DMS 273 treated with DMSO at 0.1 percent for 48 hours (cell line): ENCODE measurements around the gene ZNF764.
"Not testable (repeated sequence)": the region's sequence is repeated elsewhere in the genome, so short reads cannot be mapped to it uniquely, and the experiment has no call there.

Experiments
- DNase-seq: peaks from one replicate; lab custom pipeline; 2025; lab: John Stamatoyannopoulos, UW

The ZNF764 gene

GRCh38 chr16:30527635-30528178 lies 30.5 kb downstream of the ZNF764 start:
- no peak for DNase-seq

- DNase-seq = peak; percentile 96
These were observed 31.1 kb downstream of the ZNF764 start for GRCh38 chr16:30526823-30527634.

DNA sequence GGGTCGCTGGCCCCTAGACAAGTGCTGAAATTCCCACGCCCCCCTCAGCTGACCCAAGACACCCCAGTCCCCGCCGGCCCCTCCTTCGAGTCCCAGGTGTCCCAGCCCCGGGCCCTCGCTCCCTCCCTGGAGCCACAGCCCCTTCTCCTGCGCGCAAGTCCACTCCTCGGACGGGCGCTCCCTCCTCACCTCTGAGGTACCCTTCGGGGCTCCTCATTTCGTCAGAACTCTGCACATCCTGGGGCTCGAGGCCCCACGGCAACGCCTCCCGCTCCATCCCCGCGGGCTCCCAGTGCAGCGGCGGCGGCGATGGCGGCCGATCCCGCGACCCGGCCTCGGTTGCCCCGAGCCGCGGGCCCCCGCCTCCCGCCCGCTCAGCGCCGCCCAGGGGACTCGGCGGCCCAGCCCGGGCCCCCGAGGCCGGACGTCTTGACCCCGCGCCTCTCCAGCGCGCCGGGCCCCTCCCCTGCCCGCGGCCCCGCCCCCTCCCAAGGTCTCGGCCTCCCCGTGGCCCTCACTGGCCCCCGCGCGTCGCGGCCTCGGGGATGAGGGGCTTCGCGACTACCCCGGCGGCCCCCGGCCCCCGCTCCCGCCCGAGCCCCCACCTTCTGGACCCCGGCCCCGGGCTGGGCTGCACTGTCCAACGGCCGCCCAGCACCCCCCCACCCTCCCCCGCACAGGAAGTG lies 31.9 kb downstream of the ZNF764 start, which contains the start of gene ZNF768:
TSS of gene ZNF768 (minus strand) at position 430 of the 686 bp plus-strand sequence. CDS start at position 277, 153 bp downstream.
- DNase-seq = no peak

DNA sequence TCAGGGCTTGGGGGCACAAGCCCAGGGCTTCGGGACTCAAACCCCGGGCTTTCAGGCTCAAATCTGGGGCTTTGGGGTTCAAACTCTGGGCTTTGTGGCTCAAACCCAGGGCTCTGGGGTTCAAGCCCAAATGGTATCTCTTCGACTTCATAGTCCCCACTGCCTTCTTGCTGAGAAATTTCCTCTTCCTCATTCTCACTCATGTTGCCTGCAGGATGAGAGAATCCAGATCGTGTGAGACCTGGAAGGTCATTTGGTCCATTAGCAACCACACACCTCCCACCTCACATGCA lies 32.4 kb downstream of the ZNF764 start:
- no peak for DNase-seq

DNA sequence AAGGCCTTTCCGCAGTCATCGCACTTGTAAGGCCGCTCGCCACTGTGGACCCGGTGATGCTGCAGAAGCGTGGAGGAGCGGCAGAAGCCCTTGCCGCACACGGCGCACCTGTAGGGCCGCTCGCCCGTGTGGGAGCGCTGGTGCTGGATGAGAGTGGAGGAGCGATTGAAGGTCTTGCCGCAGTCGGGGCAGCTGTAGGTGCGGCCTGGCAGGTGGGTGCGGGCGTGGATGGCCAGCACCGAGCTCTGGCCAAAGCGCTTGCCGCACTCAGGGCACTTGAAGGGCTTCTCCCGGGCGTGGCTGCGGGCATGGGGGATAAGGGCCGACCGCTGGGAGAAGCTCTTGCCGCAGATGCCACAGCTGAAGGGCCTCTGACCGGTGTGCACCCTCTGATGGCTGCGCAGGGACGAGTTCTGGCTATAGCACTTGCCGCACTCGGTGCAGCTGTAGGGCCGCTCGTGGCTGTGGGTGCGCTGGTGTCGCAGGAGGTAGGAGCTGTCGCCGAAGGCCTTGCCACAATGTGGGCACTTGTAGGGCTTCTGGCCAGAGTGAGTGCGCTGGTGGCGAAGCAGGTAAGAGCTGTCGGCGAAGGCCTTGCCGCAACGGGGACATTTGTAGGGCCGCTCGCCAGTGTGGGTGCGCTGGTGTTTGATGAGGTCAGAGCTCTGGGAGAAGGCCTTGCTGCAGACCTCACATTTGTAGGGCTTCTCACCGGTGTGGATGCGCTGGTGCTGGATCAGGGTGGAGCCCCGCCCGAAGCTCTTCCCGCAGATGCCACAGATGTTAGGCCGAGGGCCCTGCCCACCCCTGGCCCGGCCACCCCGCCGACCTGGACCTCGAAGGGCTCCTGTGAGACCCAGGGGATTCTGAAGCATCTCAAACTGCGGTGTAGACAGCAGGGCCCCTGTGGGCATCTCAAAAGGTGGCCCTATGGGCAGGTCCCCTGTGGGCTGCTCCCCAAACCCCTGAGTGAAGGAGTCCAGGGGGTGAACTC lies 33.3 kb downstream of the ZNF764 start:
- DNase-seq = no peak

DNA sequence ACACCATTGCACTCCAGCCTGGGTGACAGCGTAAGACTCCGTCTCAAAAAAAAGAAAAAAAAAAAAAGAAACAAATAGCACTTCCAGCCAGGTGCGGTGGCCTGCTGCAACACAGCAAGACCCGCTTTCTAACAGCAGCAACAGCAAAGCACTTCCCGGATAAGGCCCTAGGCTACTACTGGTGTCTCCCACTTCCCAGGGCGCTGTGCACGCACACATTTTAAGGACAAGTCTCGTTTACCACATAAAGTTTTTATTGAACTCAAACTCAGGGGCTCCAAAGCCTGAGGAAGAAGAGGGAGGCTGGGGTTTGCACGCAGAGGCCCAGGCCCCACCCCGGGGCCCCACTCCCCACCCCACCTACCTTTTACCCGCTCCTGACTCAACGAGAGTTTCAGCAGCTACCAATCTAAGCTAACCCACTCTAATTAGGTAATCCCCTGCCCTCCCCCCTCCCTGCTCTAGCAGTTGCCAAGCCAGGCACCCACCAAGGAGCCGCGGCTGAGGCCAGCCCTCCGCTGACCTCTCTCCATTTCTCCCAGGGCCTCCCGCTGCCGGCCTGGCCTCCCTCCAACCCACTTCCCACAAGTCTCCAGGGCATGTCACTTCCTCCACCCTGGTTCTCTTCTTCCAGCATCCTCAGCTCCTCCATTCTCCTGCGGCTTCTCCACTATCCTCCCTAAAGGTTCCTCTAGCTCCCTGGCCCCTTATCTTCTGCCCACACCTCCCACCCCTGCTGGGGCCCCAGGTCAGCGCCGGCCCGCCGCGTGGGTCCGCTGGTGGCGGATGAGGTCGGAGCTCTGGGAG lies 34.2 kb downstream of the ZNF764 start:
- no peak for DNase-seq

DNA sequence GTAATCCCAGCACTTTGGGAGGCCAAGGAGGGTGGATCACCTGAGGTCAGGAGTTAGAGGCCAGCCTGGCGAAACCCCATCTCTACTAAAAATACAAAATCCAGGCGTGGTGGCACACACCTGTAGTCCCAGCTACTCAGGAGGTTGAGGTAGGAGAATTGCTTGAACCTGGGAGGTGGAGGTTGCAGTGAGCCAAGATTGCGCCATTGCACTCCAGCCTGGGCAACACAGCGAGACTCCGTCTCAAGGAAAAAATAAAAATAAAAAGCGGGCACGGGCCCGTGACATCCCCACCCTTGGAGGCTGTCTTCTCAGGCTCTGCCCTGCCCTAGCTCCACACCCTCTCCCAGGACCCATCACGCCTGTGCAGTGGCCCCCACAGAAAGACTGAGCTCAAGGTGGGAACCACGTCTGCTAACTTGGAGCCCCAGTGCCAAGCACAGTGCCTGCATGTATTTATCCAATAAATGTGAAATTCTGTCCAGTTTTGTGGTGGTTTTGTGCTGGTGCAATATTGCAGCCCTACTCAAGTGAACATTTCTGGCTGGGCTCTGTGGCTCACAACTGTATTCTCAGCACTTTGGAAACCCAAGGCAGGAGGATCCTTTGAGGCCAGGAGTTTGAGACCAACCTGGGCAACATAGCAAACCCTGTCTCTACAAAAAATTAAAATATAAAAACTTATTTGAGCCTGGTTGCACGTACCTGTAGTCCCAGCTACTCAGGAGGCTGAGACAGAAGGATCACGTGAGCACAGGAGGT lies 35.3 kb downstream of the ZNF764 start:
- DNase-seq = not testable (repeated sequence)

DNA sequence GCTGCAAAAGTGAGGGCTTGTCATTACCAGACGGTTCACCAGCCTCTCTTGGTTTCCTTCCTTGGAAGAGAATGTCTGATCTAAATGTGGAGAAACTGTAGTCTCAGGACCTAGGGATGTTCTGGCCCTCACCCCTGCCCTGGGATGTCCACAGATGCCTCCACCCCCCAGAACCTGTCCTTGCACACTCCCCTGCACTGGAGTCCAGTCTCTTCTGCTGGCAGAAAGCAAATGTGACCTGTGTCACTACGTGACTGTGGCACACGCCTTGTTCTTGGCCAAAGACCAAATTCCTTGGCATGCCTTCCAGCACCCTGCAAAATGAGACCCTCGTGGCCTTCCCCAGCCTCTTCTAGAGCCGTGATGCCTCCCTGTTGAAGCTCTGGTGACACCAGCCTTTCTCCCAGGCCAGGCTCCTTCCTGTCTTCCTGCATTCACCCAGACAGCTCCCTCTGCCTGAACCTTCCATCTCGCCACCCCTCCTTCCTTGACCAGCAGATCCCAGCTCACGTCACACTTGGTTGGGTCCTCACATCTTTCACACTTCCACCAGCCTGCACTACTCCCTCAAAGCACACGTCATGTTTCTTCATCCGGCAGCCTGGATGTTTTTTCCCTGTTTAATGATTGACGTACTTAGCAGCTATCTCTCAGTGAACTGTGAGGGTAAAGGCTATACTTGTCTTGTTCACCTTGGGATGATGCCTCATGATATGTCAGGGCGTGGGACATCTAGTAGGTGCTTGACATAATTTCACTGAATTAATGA lies 36.1 kb downstream of the ZNF764 start:
- DNase-seq = no peak

- DNase-seq = no peak
These were observed 36.7 kb downstream of the ZNF764 start for GRCh38 chr16:30521476-30521872.

DNA sequence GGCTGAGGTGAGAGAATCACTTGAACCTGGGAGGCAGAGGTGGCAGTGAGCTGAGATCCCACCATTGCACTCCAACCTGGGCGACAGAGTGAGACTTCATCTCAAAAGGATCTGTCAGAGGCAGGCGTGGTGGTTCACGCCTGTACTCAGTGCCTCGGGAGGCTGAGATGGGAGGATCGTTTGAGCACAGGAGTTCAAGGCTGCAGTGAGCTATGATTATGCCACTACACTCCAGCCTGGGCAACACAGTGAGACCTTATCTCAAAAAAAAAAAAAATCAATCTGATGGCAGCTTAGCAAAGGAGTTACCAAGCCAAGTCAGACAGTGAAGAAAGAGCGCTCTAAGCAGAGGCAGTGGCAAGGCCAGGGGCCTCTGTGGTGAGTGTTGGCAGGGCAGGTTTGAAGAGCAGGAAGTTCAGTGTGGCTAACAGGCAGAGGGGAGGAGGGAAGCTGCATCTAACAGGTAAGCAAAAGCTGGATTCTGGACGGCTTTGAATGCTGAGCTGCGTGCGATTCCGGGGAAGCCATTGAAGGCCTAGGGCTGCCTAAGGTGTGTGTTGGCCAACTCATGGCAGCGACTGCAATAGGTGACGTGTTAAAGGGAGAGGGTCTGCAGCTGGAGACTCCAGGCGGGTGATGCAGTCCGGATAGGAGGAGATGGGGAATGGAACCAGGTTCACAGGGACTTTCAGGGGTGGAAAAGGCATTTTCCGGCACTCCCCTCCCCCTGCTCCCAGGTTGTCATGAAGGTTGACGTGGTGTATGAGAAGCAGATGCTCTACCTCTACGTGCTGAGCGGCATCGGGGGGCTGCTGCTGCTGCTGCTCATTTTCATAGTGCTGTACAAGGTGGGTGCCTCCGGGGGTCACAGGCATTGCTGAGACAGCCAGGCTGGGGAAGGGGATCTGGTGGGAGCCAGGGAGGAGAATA lies 38.8 kb downstream of the ZNF764 start:
- no peak for DNase-seq

- DNase-seq = no peak
These were observed 39.6 kb downstream of the ZNF764 start for GRCh38 chr16:30518552-30518951.

DNA sequence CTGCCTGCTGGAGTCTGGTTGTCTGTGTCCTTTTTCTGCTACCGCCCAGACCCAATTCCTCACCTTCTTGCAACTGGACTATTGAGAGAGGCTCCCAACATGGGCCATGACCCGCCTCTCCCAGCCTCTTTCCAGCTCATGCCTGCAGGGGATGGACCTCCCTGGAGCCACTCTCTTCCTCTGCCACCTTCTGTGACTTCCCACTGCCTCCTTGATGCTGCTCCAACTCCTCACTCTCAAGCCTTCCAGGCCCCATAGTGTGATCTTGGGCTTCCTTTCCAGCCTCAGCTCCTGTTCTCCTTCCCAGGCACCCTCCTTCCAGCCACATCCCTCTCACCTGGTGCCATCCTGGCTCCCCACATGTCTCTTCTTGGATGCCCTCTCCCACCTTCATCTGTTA lies 42.9 kb downstream of the ZNF764 start:
- DNase-seq = no peak

DNA sequence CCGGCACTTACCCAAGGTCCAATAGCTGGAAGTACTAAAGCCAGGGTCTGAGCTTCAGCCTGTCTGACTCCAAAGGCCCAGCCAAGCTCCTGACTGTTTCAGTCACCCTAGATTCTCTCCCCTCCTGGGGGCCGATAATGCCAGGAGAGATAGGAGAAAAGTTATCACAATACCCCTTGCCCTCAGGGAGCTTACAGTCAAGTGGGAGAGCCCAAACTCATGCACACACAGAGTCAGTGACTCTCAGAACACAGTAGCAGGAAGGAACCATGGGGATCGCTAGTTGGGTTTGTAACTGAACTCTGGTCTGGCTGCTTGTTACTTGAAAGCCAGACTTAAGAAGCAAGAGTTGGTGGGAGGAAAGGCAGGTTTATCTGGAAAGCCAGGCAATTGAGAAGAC lies 46.7 kb downstream of the ZNF764 start:
- DNase-seq = no peak

DNA sequence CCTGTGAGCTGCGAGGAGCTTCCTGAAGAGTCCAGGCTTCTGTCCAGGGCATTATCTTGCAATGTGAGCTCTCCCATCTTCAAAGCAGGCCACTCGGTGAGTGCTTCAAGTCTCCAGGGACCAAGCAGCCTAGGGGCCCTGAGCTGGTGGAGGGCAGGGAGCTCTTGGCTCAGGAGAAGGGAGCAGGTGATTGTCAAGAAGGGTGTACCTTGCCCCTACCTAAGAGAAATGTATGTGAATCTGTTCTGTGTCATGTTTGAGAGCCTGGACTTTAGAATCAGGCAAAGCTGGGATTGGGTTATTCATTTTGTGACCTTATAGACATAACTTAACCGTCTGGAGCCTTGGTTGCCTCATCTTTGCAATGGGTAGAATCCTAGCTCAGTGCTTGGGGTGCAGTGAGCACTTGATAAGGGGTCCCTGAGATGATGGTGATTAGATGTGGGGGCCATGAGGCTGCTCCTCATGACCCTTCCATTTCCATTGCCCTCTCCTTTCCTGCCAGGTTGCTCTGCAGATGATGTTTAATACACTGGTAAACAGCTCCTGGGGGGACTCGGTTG lies 47.7 kb downstream of the ZNF764 start:
- no peak for DNase-seq

- no peak for DNase-seq
These were observed 49.0 kb downstream of the ZNF764 start for GRCh38 chr16:30509081-30509765.
